Stimulated activated naive B cell treated with anti-CD40 and anti-IgM and Interleukin-4, amounts not matched to agents 10 μg/mL and 1 μg/mL and 100 μg/mL, for 72 hours (primary cell): Measurements from ENCODE around the gene DNAL1.
"Not testable (repeated sequence)": the region's sequence is repeated elsewhere in the genome, so short reads cannot be mapped to it uniquely, and the experiment has no call there.

Source experiments
- ATAC-seq, 2 donors: fragments of 150-1000 bp; cut with Tn5 transposase; replicated peaks; 2 replicates each; pipeline ENCODE4 v1.10.0; 2021; ENCODE audit warnings: moderate library complexity in 1 of 2
- DNase-seq: peaks from one replicate; pipeline ENCODE4 v3.0.0; 2021
- H3K27ac Mint-ChIP-seq: one replicate; pipeline ENCODE4 v1.8.0; 2022; ENCODE audit warnings: mild to moderate bottlenecking, mixed read lengths
- H3K27me3 Mint-ChIP-seq, 2 donors: one replicate each; pipeline ENCODE4 v1.8.0; 2022; ENCODE audit warnings: mixed read lengths in 2 of 2
- H3K36me3 Mint-ChIP-seq, 2 donors: one replicate each; pipeline ENCODE4 v1.8.0; 2022; ENCODE audit warnings: mixed read lengths in 2 of 2, mild to moderate bottlenecking in 1 of 2
- H3K4me1 Mint-ChIP-seq, 2 donors: one replicate each; pipeline ENCODE4 v1.8.0; 2022; ENCODE audit warnings: mixed read lengths in 2 of 2, mild to moderate bottlenecking in 1 of 2
- H3K4me3 Mint-ChIP-seq, 2 donors: one replicate each; pipeline ENCODE4 v1.8.0; 2022; ENCODE audit warnings: mild to moderate bottlenecking in 2 of 2, mixed read lengths in 2 of 2, moderate library complexity in 1 of 2
- H3K9me3 Mint-ChIP-seq, 2 donors: one replicate each; pipeline ENCODE4 v1.8.0; 2022; ENCODE audit warnings: mixed read lengths in 2 of 2, mild to moderate bottlenecking in 1 of 2

The DNAL1 gene

GRCh38 chr14:73708076-73708475 lies 63.3 kb downstream of the DNAL1 start:
- not testable (repeated sequence) for ATAC-seq, DNase-seq, H3K9me3 Mint-ChIP-seq, H3K4me3 Mint-ChIP-seq, H3K27ac Mint-ChIP-seq, H3K27me3 Mint-ChIP-seq
- Mint-ChIP-seq H3K36me3 (peaks cover 17 to 25% of the 10 kb centered on the region in 2 donors), H3K4me1 (peaks cover 15 to 23% of the 10 kb centered on the region in 2 donors)

DNA sequence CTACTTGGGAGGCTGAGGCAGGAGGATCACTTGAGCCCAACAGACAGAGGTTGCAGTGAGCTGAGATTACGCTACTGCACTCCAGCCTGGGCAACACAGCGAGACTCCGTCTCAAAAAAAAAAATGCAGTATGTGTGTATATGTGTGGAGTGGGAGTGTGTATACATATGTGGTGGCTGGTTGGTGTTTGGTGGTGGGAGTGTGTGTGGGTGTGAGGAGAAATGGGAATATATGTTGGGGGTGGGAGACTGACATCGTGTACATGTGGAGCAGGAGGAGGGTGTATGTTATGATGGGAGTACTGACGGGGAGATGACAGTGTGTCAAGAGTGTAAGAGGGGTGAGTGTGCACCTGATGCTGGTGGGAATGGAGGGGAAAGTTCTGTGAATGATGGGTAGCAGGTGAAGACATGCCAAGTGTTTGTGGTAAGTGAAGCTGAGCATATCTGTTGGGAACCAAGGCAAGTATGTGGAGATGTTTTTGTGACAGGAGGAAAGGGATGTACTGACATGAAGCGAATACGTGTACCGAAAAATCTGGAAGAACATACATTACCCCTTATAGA lies 65.2 kb downstream of the DNAL1 start:
- no peaks in the 10 kb centered on the region for H3K9me3 Mint-ChIP-seq
- ATAC-seq (no peak), DNase-seq (no peak)
- H3K36me3 Mint-ChIP-seq, result peaks cover 23 to 26% of the 10 kb centered on the region in 2 donors
- peak overlapping the region; percentile 1 to 30 for H3K4me3 Mint-ChIP-seq
- H3K27ac Mint-ChIP-seq, result no peak overlapping the region
- peaks cover 25 to 39% of the 10 kb centered on the region in 2 donors for H3K4me1 Mint-ChIP-seq
- H3K27me3 Mint-ChIP-seq, result no peaks in the 10 kb centered on the region

DNA sequence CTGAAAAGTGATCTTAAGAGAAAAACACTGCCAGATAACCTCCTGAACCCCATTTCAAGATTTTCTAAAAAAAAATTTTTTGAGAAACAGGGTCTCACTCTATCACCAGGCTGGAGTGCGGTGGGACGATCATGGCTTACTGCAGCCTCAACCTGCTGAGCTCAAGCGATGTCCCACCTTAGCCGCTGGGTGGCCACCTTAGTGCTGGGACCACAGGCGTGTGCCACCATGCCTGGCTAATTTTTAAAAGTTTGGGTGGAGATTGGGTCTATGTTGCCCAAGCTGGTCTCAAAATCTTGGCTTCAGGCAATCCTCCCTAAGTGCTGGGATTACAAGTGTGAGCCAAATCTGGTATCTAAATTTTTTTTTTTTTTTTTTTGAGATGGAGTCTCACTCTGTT lies 66.0 kb downstream of the DNAL1 start:
- H3K4me3 Mint-ChIP-seq, result no peak overlapping the region
- H3K9me3 Mint-ChIP-seq, result no peaks in the 10 kb centered on the region
- no peak for ATAC-seq
- H3K27me3 Mint-ChIP-seq, result no peaks in the 10 kb centered on the region
- H3K4me1 Mint-ChIP-seq, result peaks cover 27 to 39% of the 10 kb centered on the region in 2 donors
- no peak overlapping the region for H3K27ac Mint-ChIP-seq
- DNase-seq, result no peak
- peaks cover 23 to 29% of the 10 kb centered on the region in 2 donors for H3K36me3 Mint-ChIP-seq

DNA sequence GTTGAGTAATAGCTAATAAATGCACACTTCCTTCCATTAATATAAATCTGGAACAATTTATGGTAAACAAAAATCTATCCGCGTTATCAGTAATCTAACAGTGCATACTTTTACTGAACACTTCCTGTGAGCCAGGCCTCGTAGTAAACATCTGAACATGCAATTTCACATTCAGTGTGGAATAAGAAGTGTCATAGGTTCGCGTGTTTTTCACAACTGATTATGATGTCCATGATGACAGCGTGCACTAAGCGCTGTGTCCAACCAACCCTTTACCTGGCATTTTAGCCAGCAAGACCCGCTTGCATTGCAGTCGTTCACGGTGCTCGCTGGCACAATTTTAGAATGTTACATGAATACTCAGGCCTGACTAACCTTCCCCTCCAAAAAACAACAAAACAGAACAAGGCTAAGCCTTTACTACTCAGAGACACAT lies 67.3 kb downstream of the DNAL1 start:
- peak overlapping the region; percentile 99 for H3K27ac Mint-ChIP-seq
- no peaks in the 10 kb centered on the region for H3K9me3 Mint-ChIP-seq
- no peaks in the 10 kb centered on the region for H3K27me3 Mint-ChIP-seq
- DNase-seq (no peak), ATAC-seq (no peak)
- H3K36me3 Mint-ChIP-seq, result peaks cover 23 to 32% of the 10 kb centered on the region in 2 donors
- H3K4me1 Mint-ChIP-seq, result peaks cover 29 to 39% of the 10 kb centered on the region in 2 donors
- H3K4me3 Mint-ChIP-seq, result peak overlapping the region; percentile 92 to 100

DNA sequence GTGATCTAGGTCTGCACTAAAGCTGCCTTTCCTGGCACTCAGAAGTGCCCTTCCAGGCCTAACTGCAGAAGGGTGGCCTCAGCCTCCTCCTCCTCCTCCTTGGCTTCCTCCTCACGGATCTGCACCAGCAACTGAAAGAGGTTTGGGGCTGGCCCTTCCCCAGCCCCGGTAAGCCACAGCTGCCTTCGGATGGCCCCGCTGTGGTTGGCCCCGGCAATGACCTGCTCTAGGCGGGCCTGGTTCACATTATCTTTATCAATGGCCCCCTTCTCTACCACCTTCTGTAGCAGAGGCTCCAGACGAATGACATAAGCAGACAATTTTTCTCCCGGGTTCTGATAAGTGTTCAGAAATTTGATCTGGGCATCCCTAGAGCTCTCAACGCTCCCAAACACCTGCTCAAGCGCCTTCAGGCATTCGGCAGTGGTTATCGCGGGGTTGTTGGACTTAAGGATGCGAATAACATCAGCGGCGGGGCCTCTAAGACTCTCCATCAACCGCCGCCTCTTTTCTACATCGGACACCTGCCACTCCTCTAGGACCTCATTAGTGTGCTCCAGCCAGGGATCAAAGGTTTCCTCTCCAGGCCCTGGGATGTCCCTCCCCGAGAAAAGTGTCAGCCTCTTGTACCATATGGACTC lies 67.9 kb downstream of the DNAL1 start:
- DNase-seq (peak; percentile 37), ATAC-seq (peak; percentile 42 to 45)
- no peaks in the 10 kb centered on the region for H3K27me3 Mint-ChIP-seq
- peaks cover 29 to 39% of the 10 kb centered on the region in 2 donors for H3K4me1 Mint-ChIP-seq
- peaks cover 23 to 32% of the 10 kb centered on the region in 2 donors for H3K36me3 Mint-ChIP-seq
- peak overlapping the region; percentile 99 for H3K27ac Mint-ChIP-seq
- H3K9me3 Mint-ChIP-seq, result no peaks in the 10 kb centered on the region
- H3K4me3 Mint-ChIP-seq, result peak overlapping the region; percentile 92 to 100

DNA sequence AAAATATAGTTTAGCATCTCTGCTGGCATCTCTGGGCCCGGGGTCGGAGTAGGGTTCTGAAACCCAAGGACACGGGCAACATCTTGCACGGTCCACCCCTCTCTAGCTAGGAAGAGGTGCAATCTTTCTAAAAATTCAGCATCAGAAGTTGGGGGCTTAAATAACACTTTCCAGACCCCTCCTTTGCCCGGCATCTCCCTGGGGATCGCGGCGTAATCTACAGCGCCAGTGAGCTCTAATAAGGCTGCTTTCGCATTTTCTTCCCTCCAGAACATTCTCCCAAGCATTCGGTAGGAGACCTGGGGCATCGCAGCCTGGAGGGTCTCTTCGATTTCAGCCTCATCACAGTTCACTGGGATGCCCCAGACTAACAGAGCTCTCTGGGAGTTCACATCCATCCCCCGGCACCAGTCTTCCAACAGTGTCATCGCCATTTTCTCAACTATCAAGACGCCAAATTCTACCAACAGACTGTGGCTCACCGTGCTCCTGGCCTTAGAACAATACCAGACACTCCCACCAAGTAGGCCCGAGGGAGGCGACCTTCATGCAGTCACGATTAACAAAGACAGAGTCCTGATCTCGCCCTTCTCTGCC lies 68.5 kb downstream of the DNAL1 start:
- no peak for DNase-seq
- peak overlapping the region; percentile 99 for H3K27ac Mint-ChIP-seq
- no peaks in the 10 kb centered on the region for H3K27me3 Mint-ChIP-seq
- H3K36me3 Mint-ChIP-seq, result peaks cover 27 to 38% of the 10 kb centered on the region in 2 donors
- no peaks in the 10 kb centered on the region for H3K9me3 Mint-ChIP-seq
- peak in 1 of 2 donors; percentile 2 for ATAC-seq
- peaks cover 29 to 39% of the 10 kb centered on the region in 2 donors for H3K4me1 Mint-ChIP-seq
- H3K4me3 Mint-ChIP-seq, result peak overlapping the region; percentile 92 to 100

- ATAC-seq (peak; percentile 78 to 84), DNase-seq (peak; percentile 80)
- H3K27ac Mint-ChIP-seq, result peak within 1 kb of the TSS; percentile 99
- no peaks in the 10 kb centered on the region for H3K9me3 Mint-ChIP-seq
- no peaks in the 10 kb centered on the region for H3K27me3 Mint-ChIP-seq
- H3K4me1 Mint-ChIP-seq, result peaks cover 29 to 36% of the 10 kb centered on the region in 2 donors
- H3K36me3 Mint-ChIP-seq, result peaks cover 29 to 38% of the 10 kb centered on the region in 2 donors
- peak within 1 kb of the TSS; percentile 92 to 100 for H3K4me3 Mint-ChIP-seq
Observed at GRCh38 chr14:73713803-73714655, 69.2 kb downstream of the DNAL1 start, which contains the start of gene PNMA1. TSS of gene PNMA1 (minus strand) at chr14:73714384. CDS start at chr14:73713639, 745 bp downstream.

DNA sequence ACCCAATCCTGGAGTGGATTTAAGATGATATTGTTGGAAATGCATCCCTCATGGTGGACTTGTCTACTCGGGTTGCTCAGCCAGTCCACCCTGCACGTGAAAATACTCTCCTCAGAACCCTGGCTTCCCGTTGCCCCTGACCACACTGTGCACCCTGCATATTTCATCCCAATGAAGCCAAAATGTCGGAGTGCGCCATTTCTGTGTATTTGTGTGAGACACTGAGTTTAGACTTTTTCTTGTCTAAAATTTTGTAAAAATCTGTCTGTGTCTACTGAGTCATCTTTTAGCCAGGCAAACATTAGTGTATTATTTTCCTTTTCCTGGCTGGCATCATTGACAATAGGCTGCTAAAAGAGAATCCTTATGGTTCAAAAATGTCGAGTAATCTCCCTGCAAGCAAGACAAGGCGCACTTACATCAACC lies 69.9 kb downstream of the DNAL1 start:
- H3K9me3 Mint-ChIP-seq, result no peaks in the 10 kb centered on the region
- peaks cover 31 to 44% of the 10 kb centered on the region in 2 donors for H3K36me3 Mint-ChIP-seq
- ATAC-seq (no peak), DNase-seq (no peak)
- H3K4me3 Mint-ChIP-seq, result peak overlapping the region; percentile 72 to 92
- peak overlapping the region; percentile 84 for H3K27ac Mint-ChIP-seq
- peaks cover 29 to 35% of the 10 kb centered on the region in 2 donors for H3K4me1 Mint-ChIP-seq
- no peaks in the 10 kb centered on the region for H3K27me3 Mint-ChIP-seq

DNA sequence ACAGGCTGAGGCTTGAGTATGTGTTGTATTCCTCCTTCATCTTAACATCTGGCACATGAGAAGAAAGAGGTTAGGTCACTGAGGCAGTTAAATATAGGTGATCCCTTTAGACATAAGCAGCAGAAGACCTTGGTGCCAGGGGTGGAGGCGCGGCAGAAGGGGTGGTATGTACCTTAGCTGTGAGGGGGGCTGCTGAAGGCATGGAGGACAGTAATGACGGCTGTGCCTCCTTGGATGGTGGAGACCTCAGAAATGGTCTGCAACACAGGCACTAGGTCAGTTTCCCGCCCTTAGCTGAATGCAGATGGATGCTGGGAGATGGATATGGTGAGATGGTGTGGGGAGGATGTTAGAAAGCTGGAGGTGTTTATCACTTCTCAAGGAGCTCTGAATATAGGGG lies 70.9 kb downstream of the DNAL1 start:
- no peaks in the 10 kb centered on the region for H3K9me3 Mint-ChIP-seq

GRCh38 chr14:73717266-73717665 lies 72.5 kb downstream of the DNAL1 start:
- Mint-ChIP-seq H3K4me1 (peaks cover 21 to 33% of the 10 kb centered on the region in 2 donors), H3K27me3 (no peaks in the 10 kb centered on the region), H3K36me3 (peaks cover 32 to 50% of the 10 kb centered on the region in 2 donors), H3K9me3 (no peaks in the 10 kb centered on the region), H3K4me3 (no peak overlapping the region), H3K27ac (peak overlapping the region; percentile 82)
- DNase-seq (no peak), ATAC-seq (no peak)

More for the DNA sequence above, 70.9 kb downstream of the DNAL1 start:
- H3K36me3 Mint-ChIP-seq, result peaks cover 29 to 42% of the 10 kb centered on the region in 2 donors
- H3K4me1 Mint-ChIP-seq, result peaks cover 24 to 28% of the 10 kb centered on the region in 2 donors
- DNase-seq (no peak), ATAC-seq (no peak)
- H3K27ac Mint-ChIP-seq, result peak overlapping the region; percentile 52
- H3K27me3 Mint-ChIP-seq, result no peaks in the 10 kb centered on the region
- no peak overlapping the region for H3K4me3 Mint-ChIP-seq

GRCh38 chr14:73717711-73718417 lies 73.1 kb downstream of the DNAL1 start:
- H3K9me3 Mint-ChIP-seq, result no peaks in the 10 kb centered on the region
- H3K27me3 Mint-ChIP-seq, result no peaks in the 10 kb centered on the region
- H3K36me3 Mint-ChIP-seq, result peaks cover 28 to 51% of the 10 kb centered on the region in 2 donors
- no peak overlapping the region for H3K4me3 Mint-ChIP-seq
- peak overlapping the region; percentile 89 for H3K27ac Mint-ChIP-seq
- H3K4me1 Mint-ChIP-seq, result peaks cover 16 to 29% of the 10 kb centered on the region in 2 donors
- ATAC-seq (no peak), DNase-seq (no peak)

- Mint-ChIP-seq H3K27ac (peak overlapping the region; percentile 89), H3K9me3 (no peaks in the 10 kb centered on the region), H3K27me3 (no peaks in the 10 kb centered on the region), H3K36me3 (peaks cover 27 to 50% of the 10 kb centered on the region in 2 donors), H3K4me1 (peaks cover 12 to 25% of the 10 kb centered on the region in 2 donors), H3K4me3 (no peak overlapping the region)
- no peak for ATAC-seq
- DNase-seq, result no peak
Observed at GRCh38 chr14:73718418-73719251, 73.8 kb downstream of the DNAL1 start.

DNA sequence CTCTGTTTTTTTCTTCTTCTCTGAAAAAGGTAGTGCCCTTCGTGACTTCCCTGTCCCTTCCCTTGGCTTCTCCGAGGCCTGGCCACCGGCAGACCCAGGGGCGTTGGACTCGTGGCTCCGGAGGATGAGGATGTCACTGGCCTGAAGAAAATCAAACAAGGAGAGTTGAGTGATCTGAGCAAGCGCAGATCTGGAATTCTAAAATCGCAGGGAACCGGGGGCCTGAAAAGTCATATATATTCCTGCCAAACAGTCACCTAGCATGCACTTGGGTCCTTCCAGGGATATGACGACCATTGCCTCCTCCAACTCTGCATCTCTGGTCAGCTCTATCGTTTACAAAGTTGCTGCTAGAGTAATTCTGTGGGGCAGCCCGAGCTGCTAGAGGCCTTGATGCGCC lies 74.6 kb downstream of the DNAL1 start:
- Mint-ChIP-seq H3K27ac (peak overlapping the region; percentile 67), H3K4me1 (peaks cover 15 to 27% of the 10 kb centered on the region in 2 donors), H3K36me3 (peaks cover 28 to 55% of the 10 kb centered on the region in 2 donors), H3K9me3 (no peaks in the 10 kb centered on the region), H3K27me3 (no peaks in the 10 kb centered on the region), H3K4me3 (peak overlapping the region in 1 of 2 donors; percentile 44)
- no peak for ATAC-seq
- no peak for DNase-seq
